ENCODE measurements around the gene ADH4. TPM values are rescaled to one million over a fixed set of nuclear protein-coding genes. Genes with fewer than 3 reads are reported as not detected.

ADH4 gene
- total and polyA plus RNA-seq, 9 of the 15 experiments (the other 6 are each of a cell fraction or from before 2014, with no cell fraction given): not detected

DNA sequence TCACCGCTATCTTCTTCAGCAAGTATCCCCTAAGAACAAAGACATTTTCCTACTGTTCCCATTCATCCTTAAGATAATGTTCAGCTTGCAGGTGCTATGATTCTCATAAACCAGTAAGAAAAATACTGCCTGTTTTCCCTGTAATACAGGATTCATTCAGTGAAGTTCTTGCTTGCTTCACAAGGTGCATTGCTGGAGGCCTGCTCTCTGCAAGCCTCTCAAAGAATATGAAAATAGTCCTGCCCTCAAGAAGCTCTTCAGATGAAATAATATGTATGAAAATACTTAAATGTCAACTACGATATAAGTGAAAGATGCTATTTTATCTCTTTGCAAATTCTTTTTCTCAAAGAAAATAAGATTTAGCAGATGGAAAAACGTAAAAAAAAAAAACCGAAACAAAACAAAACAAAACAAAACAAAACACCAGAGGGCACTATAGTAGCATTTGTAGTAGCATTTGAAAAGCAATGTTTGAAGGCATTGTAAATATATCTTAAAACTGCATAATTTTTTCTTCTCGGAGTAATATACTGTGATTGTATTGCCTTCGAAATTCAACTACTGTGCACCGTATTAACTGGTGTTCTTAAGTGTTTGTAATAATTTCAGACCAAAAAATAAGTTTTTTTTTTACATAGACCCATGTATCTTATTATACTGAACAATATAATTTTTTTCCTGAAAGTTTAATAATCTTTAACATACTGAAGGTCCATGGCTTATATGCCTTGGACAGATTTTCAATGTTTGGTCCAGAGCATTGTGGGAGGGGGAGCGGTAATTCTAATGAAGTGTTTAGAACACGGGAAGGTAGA lies 26.0 kb downstream of the ADH4 start:
- in situ Hi-C loops (cut with MboI) (no loop called here), intact Hi-C loops (cut with micrococcal nuclease) (loop anchor here (1.0 to 2.0 kb wide), 2 partner anchors 287 to 345 kb away; no protein-coding TSS in a partner anchor)
- Histone ChIP-seq H4K20me1 (replicated peaks; ENCODE audit: control insufficient read depth, insufficient read depth, low read length) (no peaks in the 10 kb centered on the region), H3K9me1 (ENCODE audit: control insufficient read depth, insufficient read depth, low read length) (no peaks in the 10 kb centered on the region), H2AFZ (ENCODE audit: low read depth, low read length) (peak overlapping the region; percentile 66), H3K4me1 (replicated peaks in 1 of 2; ENCODE audit: control insufficient read depth in 2 of 2, insufficient read depth in 2 of 2, low read length in 2 of 2) (no peaks in the 10 kb centered on the region), H3K36me3 (ENCODE audit: control insufficient read depth, insufficient read depth, low read length) (no peaks in the 10 kb centered on the region), H3K9ac (ENCODE audit: insufficient read depth in 1 of 2, low read depth in 2 of 2, low read length in 2 of 2) (no peak overlapping the region), H3K79me2 (ENCODE audit: control insufficient read depth, insufficient read depth, low read length) (no peaks in the 10 kb centered on the region), H3K27ac (ENCODE audit: extremely low read depth, low read depth, low read length) (no peak overlapping the region), H3K4me2 (ENCODE audit: insufficient read depth, low read length) (no peak overlapping the region), H3K27me3 (ENCODE audit: control insufficient read depth in 2 of 2, insufficient read depth in 2 of 2, low read length in 2 of 2) (no peaks in the 10 kb centered on the region), H3K4me3 (no peak overlapping the region), H3K9me3 (replicated peaks; ENCODE audit: control insufficient read depth, insufficient read depth, low read depth, low read length) (no peaks in the 10 kb centered on the region)
- peak in 1 of 4 experiments; percentile 15 for DNase-seq (ENCODE audit: extremely low read depth in 1 of 4, low spot score in 3 of 4)
- no TSS peak for BruUV-seq (replicated peaks)
- 17% methylated on average over 9 of the region's 9 CpGs for WGBS (ENCODE audit: insufficient coverage, low coverage, missing lambda C conversion rate)
- POLR2A ChIA-PET: no interaction called here
- TF ChIP-seq TBL1XR1 (IDR thresholded peaks at IDR 0.05; ENCODE audit: low read length in 2 of 2) (no peak), SMC3 (conservative IDR thresholded peaks at IDR 0.05; ENCODE audit: insufficient read depth, low read depth, low read length) (peak; percentile 36; the same call in 1 of the 2 replicates), ZNF384 (IDR thresholded peaks at IDR 0.05; ENCODE audit: low read depth, low read length) (peak; percentile 69)
- TF ChIP-seq, protein P1, sequence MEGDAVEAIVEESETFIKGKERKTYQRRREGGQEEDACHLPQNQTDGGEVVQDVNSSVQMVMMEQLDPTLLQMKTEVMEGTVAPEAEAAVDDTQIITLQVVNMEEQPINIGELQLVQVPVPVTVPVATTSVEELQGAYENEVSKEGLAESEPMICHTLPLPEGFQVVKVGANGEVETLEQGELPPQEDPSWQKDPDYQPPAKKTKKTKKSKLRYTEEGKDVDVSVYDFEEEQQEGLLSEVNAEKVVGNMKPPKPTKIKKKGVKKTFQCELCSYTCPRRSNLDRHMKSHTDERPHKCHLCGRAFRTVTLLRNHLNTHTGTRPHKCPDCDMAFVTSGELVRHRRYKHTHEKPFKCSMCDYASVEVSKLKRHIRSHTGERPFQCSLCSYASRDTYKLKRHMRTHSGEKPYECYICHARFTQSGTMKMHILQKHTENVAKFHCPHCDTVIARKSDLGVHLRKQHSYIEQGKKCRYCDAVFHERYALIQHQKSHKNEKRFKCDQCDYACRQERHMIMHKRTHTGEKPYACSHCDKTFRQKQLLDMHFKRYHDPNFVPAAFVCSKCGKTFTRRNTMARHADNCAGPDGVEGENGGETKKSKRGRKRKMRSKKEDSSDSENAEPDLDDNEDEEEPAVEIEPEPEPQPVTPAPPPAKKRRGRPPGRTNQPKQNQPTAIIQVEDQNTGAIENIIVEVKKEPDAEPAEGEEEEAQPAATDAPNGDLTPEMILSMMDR (IDR thresholded peaks at IDR 0.05 in 2 of 3, conservative IDR thresholded peaks at IDR 0.05 in 1 of 3; ENCODE audit: insufficient read depth in 2 of 3, low read depth in 1 of 3, low read length in 3 of 3): peak in 1 of 3 experiments; percentile 47; a peak in 2 of 6 replicates
- CTCF ChIA-PET (ENCODE audit: low intra/inter-chr PET ratio): interaction anchor here (0.7 to 1.9 kb wide), 3 partner anchors 14 to 288 kb away, joined by 4 to 10 read pairs (median 5); no protein-coding TSS in a partner anchor
- FAIRE-seq: peak; percentile 51
- peak; percentile 59; the same call in 1 of the 3 replicates for ATAC-seq

All from K562 (cell line).